GM10266 (cell line): ENCODE data around the gene KIF23.

Experiments used
- DNase-seq: peaks from one replicate; pipeline ENCODE4 v3.0.0; 2012; ENCODE audit errors: extremely low spot score
- TF ChIP-seq, protein P1 (sequence below): IDR thresholded peaks from 2 replicates; pipeline ENCODE4 v1.5.1; 2012; ENCODE audit warnings: mild to moderate bottlenecking, low read depth; ENCODE audit not compliant: control insufficient read depth, insufficient read depth; ENCODE audit errors: missing control alignments

The KIF23 gene

GRCh38 chr15:69474291-69474690 is 60.1 kb downstream of the KIF23 start:
- TF ChIP-seq, protein P1, sequence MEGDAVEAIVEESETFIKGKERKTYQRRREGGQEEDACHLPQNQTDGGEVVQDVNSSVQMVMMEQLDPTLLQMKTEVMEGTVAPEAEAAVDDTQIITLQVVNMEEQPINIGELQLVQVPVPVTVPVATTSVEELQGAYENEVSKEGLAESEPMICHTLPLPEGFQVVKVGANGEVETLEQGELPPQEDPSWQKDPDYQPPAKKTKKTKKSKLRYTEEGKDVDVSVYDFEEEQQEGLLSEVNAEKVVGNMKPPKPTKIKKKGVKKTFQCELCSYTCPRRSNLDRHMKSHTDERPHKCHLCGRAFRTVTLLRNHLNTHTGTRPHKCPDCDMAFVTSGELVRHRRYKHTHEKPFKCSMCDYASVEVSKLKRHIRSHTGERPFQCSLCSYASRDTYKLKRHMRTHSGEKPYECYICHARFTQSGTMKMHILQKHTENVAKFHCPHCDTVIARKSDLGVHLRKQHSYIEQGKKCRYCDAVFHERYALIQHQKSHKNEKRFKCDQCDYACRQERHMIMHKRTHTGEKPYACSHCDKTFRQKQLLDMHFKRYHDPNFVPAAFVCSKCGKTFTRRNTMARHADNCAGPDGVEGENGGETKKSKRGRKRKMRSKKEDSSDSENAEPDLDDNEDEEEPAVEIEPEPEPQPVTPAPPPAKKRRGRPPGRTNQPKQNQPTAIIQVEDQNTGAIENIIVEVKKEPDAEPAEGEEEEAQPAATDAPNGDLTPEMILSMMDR, result no peak
- DNase-seq, result no peak

DNA sequence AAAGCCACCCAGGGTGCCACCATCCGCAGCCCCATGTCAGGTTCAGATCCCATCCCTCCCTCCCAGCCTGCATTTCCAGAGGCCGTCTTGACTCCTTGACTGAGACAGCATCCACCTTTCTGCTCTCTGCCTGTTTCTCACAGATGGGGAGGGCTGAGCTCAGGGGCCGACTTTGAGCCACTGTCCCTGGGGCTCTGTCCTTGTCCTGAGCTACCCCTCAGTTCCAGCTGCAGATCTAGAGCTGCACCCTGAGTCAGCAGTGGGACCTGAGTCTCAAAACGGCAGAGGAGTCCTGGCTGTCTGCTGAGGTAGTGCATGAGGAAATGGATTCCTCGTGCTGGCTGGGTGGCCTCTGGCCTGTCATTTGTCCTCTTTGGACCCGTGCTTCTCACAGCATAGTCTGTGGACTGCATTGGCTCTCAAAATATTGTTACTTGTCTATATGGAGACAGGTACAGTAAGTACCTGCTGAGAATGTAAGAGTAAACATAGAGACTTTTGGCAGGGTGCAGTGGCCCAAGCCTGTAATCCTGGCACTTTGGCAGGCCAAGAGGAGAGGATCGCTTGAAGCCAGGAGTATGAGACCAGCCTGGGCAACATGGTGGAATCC is 60.8 kb downstream of the KIF23 start:
- TF ChIP-seq, protein P1, result no peak
- DNase-seq, result no peak

DNA sequence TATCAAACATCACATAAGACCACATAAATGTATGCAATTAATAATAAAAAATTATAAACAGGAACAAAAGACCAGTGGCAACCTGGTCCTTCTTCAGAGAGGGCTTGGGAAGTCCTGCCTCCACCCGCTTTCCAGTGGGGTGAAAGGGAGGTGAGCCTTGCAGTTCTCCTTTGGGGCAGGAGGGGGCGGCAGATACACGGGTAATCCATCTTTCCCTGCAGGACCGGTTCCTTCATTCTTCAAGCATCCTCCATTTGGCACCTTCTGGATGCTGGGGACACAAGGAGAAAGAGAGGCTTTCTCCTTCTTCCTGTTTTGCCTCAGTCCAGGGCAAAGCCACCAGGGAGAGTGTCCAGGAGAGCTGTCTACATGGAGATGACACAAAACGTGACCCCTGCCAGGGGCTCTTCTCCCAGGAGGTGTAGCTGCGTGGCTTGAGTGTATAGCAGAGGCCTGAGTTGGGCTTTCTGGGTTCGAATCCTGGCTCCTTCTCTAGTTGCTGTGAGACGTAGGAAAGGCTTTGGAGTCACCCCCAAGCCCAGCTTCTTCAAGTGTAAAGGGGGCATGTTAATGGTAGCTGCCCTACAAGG is 61.7 kb downstream of the KIF23 start:
- peak; percentile 60 for DNase-seq
- TF ChIP-seq, protein P1, result peak; percentile 92

DNA sequence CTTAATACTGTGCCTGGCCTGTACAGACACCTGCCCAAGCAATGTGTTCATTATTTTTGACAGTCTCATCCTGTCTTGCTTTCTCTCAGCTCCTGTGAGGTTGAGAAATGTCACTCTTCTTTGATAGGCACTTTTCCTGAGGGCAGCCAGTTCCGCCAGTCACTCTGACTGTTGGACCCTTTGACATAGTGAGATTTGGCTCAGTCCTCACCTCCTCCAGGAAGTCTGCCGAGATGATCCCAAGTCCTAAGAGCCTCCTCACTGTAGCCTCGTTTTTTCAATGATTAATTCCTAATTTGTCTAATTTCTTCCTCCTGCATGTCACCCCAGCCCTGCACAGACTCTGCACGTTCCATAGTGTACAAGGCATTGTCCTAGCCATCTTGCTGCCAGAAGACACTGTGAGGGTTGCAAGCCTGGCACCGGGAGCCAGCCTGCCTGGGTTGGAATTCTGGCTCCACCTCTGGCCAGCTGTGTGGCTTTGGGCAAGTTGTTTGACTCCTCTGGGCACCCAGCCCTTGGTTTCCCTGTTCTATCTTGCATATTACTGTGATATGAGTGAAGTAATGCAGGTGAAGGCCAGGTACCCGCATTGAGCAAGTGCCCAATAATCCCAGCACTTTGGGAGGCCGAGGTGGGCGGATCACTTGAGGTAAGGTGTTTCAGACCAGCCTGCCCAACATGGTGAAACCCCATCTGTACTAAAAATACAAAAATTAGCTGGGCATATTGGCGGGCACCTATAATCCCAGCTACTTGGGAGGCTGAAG is 62.7 kb downstream of the KIF23 start:
- DNase-seq, result no peak
- TF ChIP-seq, protein P1, result no peak

- TF ChIP-seq, protein P1, result peak; percentile 81
- DNase-seq, result peak; percentile 50
Measured at GRCh38 chr15:69478259-69478781, 64.2 kb downstream of the KIF23 start.

- DNase-seq, result no peak
- TF ChIP-seq, protein P1, result no peak
Measured at GRCh38 chr15:69479081-69479480, 64.9 kb downstream of the KIF23 start.
